ENCODE data around the gene PRKN.
"Not testable (repeated sequence)": the region's sequence is repeated elsewhere in the genome, so short reads cannot be mapped to it uniquely, and the experiment has no call there.

The PRKN gene

DNA sequence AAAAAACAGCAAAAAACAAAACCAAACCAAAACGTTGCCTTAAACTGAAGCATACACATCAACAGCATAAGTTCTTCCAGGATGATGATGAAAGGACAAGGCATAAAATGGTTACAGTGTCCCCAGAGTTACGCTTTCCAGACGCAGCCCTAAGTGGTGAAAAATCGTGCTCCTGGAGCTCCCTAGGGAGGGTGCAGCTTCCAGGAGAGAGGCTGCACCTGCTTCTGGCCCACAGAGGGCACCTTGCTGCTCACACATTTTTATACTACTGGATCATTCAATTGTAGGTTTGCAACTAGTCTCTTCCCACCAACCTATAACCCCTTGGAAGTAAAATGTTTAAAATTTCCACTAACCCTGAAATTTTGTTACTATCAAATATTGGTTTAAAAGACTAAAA is 115.0 kb downstream of the PRKN start:
- no peak for DNase-seq

GRCh38 chr6:162610351-162610750 is 117.2 kb downstream of the PRKN start:
- DNase-seq: no peak

GRCh38 chr6:162605881-162606280 is 121.7 kb downstream of the PRKN start:
- no peak for DNase-seq

DNA sequence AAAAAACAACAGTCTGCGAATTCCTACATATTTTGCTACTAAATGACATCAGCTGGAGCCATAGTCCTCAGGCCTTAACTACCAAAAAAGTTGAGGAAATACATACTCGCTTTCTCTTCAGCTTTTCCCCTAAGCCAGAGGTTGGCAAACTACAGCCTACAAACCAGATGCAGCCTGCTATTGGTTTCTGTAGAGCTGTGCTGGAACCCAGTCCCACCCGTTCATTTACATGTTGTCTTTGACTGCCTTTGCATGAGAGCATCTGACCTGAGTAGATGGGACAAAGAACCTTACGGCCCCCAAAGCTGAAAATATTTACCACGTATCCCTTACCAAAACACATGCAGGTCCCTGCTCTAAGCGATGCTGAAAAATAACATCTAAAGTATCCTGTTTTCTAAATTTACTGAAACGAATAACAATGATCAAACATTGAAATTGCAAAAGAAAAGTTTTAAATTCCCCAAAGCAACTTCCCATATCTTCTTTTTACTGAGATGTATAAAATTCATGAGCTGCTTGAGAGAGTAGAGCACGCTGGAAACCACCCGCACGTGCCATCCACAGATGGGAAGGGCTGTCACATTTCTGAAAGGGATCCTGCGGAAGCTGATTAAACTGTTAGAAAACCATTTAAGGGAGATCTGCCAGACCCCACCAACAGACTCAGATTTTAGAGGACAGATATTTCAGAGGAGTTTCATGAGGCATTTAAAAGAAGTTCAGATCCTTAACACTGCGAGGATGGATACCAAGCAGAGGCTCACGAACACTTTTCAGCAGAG is 124.1 kb downstream of the PRKN start:
- DNase-seq: no peak

DNA sequence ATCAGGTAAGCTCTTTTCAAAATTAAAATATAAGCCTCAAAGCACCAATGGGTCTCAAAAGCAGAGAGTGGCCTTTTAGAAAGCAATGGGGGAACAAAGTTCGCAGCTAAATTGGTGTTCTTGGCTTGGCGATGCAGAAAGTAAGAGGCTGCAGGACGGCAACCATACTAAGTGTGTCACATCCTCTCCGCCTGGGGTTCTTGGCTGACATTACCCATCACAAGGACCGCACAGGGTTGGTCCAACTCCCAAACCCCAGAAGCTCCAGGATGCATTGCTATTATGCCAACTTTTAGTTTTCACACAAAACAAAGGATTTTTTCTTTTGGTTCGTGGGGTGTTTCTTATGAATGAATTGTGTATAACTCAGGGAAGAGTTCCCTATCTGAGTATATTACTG is 124.8 kb downstream of the PRKN start:
- DNase-seq: no peak

DNA sequence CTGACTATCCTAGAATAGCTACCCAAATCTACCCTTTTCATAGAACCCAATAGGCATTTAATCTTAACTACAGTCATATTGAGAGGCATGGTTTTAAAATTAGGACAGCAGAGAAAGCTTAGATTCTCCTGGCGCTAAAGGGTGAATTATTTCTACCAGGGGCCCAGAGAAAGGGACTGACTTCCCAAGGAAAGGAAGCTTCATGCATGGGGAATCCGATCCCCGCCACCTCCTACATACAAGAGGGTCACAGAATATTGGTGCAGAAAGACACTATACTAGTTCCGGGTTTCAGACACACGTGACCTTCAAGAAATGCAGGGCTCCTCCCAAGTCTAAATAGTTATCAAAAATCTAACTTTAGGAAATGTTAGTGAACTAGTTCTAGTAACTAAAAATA is 130.9 kb downstream of the PRKN start:
- DNase-seq: no peak

- no peak for DNase-seq
These were observed 136.0 kb downstream of the PRKN start for GRCh38 chr6:162591517-162591916.

GRCh38 chr6:162581988-162582780 is 145.4 kb downstream of the PRKN start:
- no peak for DNase-seq

- no peak for DNase-seq
These were observed 146.9 kb downstream of the PRKN start for GRCh38 chr6:162580619-162581018.

DNA sequence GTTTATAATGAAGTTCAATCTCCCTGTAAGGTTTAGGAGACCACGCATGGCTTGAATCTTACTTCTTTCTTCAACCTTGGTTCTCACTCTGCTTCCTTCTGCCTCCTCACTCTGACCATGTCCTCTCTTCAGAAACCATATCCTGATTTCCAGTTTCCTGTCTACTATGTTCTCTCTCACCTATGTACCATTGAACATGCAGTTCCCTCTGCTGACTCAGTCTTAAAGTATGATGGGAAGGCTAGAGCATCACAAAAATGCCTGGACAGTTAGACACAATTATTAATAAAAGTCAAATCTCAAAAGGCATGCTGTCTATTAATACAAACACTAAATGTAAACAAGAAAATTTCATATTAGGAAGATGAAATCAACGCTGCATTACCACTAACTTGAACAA is 151.6 kb downstream of the PRKN start:
- DNase-seq: no peak

DNA sequence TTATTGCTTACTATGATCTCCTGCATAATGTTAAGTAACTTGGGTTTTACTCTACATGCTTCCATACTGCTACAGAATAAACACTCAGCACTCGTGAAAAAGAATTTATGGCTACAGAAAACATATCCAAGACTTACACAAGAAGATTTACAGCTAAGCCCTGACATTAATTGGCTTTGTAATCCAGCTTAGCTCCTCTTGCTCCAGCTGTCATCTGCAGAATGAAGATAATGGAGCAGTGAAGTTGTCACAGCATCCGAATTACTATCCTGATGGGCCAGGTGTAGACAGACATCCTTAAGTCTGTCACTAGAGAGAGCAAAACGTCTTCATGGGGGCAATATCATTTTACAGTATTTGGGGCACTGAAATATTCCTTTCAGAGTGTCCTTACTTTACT is 155.3 kb downstream of the PRKN start:
- DNase-seq: no peak

DNA sequence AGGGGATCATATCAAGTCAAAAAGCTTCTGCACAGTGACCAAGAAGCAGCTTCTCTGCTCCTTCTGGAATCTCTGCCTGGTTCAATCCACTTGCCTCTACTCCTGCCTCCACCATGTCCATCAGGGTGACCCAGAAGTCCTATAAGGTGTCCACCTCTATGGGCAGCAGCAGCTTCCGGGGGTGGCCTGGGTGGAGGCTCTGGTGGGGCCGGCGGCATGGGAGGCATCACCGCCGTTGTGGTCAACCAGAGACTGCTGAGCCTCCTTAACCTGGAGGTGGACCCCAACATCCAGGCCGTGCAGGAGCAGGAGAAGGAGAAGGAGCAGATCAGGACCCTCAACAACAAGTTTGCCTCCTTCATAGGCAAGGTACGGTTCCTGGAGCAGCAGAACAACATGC is 159.3 kb downstream of the PRKN start:
- DNase-seq: no peak

DNA sequence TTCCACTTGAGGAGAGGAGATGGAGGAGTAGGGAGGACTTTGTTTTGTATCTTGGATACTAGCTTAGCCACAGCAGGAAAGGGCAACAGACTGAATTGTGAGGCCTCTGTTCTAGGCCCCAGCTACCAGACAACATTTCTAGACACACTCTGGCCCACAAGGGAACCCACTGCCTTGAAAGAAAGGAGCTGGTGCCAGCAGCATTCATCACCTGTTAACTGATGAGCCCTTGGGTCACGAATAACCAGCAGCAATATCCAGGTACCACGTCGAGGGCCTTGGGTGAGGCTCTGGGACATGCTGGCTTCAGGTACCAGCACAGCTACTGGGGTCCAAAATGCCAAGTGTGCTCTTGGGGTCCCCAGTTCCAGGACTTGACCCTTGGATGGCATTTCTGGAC is 165.5 kb downstream of the PRKN start:
- no peak for DNase-seq

DNA sequence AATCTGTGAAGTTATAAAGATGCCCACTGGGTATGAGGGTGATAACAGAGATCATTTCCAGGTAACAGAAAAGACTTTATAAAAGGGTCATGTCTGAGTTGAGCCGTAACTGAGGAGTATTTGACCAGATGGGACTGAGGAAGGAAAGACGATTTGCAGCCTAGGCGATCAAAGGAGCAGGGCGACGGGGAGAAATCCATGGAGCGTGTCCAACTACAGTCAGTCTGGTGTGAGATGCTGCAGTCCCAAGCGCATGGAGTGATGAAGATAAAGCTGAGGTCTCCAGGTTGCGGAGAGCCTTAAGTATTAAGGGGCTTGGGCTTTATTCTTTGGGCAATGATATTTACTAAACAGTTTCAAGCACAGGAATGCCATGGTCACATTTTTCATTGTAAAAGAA is 166.7 kb downstream of the PRKN start:
- DNase-seq: no peak

- no peak for DNase-seq
These were observed 173.0 kb downstream of the PRKN start for GRCh38 chr6:162554531-162554930.

DNA sequence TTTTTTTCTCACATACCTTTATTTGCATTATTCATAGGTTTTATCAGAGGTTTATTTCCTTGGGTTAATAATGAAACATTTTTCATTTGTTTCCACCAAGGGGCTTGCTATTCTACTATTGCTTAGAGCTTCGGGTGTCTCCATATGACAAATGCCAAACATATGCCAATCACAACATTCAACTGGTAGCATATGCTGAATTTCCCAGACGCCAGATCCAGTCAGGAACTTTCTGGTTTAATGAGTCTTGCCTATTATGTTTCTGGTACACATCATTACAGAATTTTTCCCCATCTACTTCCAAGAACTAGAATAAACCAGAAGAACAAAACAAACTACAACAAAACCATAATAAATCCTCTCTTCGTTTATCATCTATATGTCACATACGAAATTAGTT is 180.7 kb downstream of the PRKN start:
- no peak for DNase-seq

DNA sequence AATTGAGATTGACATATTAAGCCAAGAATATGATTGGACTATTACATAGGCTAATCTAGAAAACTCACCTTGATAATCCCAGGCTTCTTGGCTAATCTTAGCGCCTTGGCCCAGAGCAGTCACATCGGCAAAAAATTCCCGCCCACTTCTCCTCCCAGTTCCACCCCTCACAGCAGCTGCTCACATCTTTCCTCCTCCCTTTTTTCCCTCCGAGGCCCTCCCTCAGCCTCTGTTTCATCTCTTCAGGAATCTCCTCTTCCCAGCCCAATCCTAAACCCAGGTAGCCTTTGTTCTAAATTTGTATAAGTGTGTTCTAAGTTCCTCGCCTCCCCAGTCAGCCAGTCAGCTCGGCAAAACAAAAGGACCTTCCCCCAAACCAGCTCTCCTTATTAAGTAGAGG is 184.3 kb downstream of the PRKN start:
- DNase-seq: no peak

DNA sequence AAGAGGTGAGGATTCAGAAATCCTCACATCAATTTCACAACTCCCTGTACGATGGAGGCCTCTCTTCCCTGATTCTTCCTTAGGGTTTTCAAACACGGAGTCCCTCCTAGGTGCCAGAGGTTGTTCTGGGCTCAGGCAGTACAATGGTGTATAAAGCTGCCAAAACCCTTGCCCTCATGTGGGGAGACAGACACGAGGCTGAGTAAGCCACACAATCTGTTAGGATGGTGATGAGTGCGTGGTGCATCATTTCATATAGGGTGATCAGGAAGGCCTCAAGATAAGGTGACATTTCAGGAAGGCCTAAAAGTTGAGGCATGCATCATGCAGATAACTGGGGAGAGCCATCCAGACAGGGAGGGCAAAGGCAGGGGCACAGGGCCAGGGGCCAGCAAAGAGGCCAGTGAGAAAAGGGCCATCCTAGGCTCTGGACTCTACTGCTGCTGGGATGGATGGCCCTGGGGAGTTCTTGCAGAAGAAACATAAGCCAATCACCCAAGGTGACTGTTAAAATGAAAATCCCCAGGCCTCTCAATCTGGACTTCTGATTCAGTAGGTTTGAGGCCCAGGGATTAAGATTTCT is 186.5 kb downstream of the PRKN start:
- no peak for DNase-seq

DNA sequence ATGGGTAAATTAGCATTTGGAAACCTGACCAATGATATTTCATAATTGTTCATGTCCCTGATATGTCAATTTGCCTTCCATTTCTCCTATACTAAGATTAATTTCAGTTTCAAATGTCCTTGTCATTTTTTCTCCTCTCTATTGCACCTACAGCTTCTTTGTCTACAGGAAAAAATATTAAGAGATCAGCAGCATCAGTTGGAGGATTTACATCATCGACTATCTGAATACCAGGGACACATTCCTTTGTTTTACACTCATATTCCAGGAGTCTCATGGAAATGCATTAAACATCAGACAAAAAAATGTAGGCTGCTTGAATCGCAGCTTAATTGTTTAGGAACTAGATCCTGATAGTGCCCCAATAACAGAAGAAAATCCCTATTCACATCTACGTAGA is 188.2 kb downstream of the PRKN start:
- DNase-seq: no peak

- peak; percentile 43 to 77 for DNase-seq
These were observed 188.9 kb downstream of the PRKN start for GRCh38 chr6:162538643-162539064.

- DNase-seq: no peak
These were observed 194.6 kb downstream of the PRKN start for GRCh38 chr6:162533009-162533400.

- DNase-seq: no peak
These were observed 195.1 kb downstream of the PRKN start for GRCh38 chr6:162532283-162533008.

- not testable (repeated sequence) for DNase-seq
These were observed 196.2 kb downstream of the PRKN start for GRCh38 chr6:162531391-162531790.

Measured in NCI-H2081 (cell line).